GM10248 (cell line): ENCODE measurements around the gene PCED1B.
"Not testable (repeated sequence)": the region's sequence is repeated elsewhere in the genome, so short reads cannot be mapped to it uniquely, and the experiment has no call there.

Experiments
- CTCF ChIA-PET: fragments of 300-600 bp; sonication (Branson Sonifier 250); formaldehyde crosslinking; extraction: SDS; loops from one replicate; lab custom pipeline; 2021; ENCODE audit warnings: antibody characterized with exemption; lab: Yijun Ruan, JAX
- POLR2A ChIA-PET: fragments of 350-650 bp; sonication (Branson Sonifier 250); formaldehyde crosslinking; extraction: SDS; loops from one replicate; lab custom pipeline; 2020; ENCODE audit warnings: antibody characterized with exemption; lab: Yijun Ruan, JAX
- DNase-seq: peaks from one replicate; pipeline ENCODE4 v3.0.0; 2012; ENCODE audit errors: extremely low spot score
- TF ChIP-seq, protein P1 (sequence below): IDR thresholded peaks from 2 replicates; pipeline ENCODE4 v1.5.1; 2012; ENCODE audit warnings: mild to moderate bottlenecking, low read depth; ENCODE audit errors: extremely low read depth, missing control alignments, control extremely low read depth

PCED1B gene

DNA sequence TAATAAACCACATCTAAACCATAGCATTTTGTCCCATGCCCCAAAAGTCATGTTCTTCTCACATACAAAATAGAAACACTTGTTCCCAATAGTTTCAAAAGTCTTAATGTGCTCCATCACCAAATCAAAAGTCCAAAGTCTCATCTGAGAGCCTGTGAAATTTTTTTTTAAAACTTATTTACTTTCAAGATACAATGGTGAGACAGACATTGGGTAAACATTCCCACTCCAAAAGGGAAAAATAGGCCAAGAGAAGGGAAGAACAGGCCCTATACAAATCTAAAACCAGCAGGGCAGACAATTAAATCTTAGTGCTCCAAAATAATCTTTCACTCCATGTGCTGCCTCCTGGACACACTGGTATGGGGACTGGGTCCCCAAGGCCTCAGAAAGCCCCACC lies 84.7 kb downstream of the PCED1B start:
- POLR2A ChIA-PET: no interaction called here
- DNase-seq: no peak
- CTCF ChIA-PET: no interaction called here
- TF ChIP-seq, protein P1, sequence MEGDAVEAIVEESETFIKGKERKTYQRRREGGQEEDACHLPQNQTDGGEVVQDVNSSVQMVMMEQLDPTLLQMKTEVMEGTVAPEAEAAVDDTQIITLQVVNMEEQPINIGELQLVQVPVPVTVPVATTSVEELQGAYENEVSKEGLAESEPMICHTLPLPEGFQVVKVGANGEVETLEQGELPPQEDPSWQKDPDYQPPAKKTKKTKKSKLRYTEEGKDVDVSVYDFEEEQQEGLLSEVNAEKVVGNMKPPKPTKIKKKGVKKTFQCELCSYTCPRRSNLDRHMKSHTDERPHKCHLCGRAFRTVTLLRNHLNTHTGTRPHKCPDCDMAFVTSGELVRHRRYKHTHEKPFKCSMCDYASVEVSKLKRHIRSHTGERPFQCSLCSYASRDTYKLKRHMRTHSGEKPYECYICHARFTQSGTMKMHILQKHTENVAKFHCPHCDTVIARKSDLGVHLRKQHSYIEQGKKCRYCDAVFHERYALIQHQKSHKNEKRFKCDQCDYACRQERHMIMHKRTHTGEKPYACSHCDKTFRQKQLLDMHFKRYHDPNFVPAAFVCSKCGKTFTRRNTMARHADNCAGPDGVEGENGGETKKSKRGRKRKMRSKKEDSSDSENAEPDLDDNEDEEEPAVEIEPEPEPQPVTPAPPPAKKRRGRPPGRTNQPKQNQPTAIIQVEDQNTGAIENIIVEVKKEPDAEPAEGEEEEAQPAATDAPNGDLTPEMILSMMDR: no peak

DNA sequence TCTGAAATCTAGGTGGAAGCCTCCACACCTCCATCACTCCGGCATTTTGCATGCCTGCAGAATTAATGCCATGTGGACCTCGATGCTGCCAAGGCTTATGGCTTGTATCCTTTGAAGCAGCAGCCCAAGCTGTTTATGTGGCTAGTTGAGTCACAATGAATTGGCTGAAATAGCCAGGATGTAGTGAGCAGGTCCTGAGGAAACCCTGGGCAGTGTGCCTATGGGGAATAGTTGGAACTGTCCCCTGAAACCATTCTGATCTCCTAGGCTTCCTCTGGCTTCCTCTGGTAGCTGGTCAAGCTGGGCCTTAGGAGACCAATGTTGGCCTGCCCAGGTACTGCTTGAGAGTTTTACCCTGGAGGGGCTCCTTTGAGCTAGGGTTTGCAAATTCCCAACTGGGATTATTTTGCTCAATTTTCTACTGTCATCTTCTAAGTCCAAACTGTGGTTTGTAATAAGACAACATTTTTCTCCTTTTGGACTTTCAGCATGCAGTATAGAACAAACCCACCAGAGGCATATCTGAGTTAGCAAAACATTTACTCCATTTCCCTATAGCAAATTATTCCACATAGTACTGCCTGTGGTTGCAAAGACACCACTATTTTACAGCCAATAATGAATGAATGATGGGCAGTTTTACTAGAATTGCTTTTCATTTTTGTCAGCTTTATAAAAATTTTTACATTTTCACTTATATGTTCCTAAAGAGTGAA lies 85.5 kb downstream of the PCED1B start:
- ChIA-PET POLR2A (no interaction called here), CTCF (interaction anchor here (0.7 to 1.1 kb wide), 2 partner anchors 8 to 592 kb away, joined by 3 to 4 read pairs; no protein-coding TSS in a partner anchor)
- DNase-seq: no peak
- TF ChIP-seq, protein P1: no peak

DNA sequence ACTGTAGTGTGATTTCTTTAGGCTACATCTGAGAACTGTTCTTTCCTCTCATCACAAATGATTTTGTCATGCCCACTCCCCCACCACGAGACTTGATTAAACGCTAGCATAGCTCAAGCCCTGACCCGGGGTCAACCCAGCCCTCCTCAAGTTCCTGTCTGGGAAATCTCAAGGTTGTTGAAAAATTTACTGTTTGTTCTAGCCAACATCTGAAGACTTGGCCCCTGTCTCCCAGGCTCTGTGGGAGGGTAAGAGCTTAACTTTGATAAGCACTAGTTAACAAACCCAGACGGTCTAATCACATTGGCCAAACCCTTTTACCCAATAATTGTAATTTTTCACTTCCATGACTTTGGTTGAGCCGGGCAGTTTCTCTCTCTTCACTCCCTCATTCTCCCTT lies 86.5 kb downstream of the PCED1B start:
- TF ChIP-seq, protein P1: no peak
- ChIA-PET CTCF (interaction anchor here (0.7 to 1.1 kb wide), 2 partner anchors 9 to 590 kb away, joined by 3 to 4 read pairs; no protein-coding TSS in a partner anchor), POLR2A (no interaction called here)
- DNase-seq: no peak

DNA sequence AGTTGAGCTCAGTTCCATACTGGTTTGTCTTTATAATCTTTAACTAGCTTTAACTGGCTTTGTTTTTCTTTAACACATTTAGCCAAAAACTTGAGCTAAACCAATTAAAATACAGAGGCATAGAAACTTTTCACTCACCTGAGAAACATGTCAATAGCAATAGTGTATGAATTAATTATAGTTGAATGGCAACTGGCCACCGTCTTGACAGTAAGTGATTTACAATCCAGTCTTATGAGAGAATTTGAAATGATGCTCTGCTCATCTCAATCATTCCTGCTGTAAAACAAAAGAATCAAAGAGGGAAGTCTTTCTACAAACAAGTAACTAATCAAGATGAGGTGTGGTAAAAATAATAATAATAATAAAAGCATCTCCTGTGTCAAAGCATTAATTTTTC lies 86.9 kb downstream of the PCED1B start:
- TF ChIP-seq, protein P1: no peak
- POLR2A ChIA-PET: no interaction called here
- no peak for DNase-seq
- CTCF ChIA-PET: no interaction called here

DNA sequence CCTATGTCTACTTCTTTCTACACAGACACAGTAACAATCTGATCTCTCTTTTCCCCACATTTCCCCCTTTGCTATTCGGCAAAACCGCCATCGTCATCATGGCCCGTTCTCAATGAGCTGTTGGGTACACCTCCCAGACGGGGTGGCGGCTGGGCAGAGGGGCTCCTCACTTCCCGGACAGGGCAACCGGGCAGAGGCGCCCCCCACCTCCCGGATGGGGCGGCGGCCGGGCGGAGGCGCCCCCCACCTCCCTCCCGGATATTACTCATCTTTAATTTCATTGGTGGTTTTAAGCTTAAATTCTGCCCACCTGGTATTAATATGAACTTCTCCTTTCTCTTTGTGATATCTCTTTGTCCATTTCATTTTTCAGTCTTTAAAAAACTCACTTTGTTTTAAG lies 90.9 kb downstream of the PCED1B start:
- CTCF ChIA-PET, DNase-seq, POLR2A ChIA-PET: not testable (repeated sequence)

DNA sequence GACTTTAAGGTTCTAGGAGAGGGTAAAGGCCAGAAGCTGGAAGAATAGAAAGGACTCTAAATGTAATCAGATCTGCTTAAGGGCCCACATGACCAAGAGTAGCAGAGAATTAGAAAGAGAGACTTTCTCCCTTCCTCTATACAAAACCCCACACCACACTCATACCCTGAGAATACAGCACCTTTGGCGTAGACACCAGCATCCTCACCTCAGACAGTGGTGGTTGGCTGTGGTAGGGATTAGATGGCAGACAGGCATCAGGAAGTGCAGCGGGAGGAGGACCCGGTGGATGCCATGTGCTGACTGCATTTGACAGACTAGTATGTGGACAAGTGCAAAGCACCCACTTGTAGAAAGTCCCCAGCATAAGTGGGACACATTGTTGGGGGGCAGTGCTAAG lies 98.6 kb downstream of the PCED1B start:
- TF ChIP-seq, protein P1: no peak
- ChIA-PET CTCF (interaction anchor here (1.3 kb wide), 1 partner anchor 192 kb away, joined by 3 read pairs; no protein-coding TSS in a partner anchor), POLR2A (no interaction called here)
- no peak for DNase-seq

DNA sequence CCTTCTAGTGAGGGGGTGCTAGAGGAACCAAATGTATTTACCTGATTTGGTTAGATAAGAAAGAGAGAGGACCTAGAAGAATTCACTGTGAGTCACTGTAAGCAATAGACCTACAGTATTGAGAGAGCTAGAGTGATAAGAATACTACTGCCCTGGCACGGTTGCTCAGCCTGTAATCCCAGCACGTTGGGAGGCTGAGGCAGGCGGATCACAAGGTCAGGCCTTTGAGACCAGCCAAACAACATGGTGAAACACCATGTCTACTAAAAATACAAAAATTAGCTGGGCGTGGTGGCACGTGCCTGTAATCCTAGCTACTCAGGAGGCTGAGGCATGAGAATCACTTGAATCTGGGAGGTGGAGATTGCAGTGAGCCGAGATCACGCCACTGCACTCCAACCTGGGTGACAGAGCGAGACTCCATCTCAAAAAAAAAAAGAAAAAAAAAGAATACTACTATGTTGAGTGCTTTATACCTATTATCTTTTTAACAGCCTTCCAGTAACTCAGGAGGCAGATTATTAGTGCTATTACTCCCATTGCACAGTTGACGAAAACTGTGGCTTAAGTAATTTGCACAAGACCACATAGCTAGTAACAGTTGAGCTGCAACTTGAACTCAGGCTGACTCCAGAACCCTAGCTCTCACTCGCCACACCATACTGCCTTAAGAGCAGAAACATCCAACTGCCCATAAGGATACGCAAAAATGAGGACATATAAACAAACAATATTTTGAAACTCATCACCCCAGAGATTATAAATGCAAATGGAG lies 102.9 kb downstream of the PCED1B start:
- POLR2A ChIA-PET, DNase-seq: not testable (repeated sequence)
- CTCF ChIA-PET: interaction anchor here (1.2 to 1.3 kb wide), 2 partner anchors 10 to 19 kb away, joined by 3 to 6 read pairs; no protein-coding TSS in a partner anchor
